ENCODE results near the gene GRIK4.

GRCh38 chr11:120988603-120989002 lies 477.1 kb downstream of the GRIK4 start:
- TF ChIP-seq POLR2A (IDR thresholded peaks at IDR 0.05) (no peak), POLR2AphosphoS5 (IDR thresholded peaks at IDR 0.05) (no peak), CTCF (IDR thresholded peaks at IDR 0.05) (no peak)
